GM12874 (cell line): ENCODE data around the gene PFDN6.

Experiments
- TF ChIP-seq, protein P1 (sequence below): IDR thresholded peaks from 2 replicates; pipeline ENCODE4 v1.5.1; 2011; ENCODE audit warnings: low read depth, mild to moderate bottlenecking, control low read depth, low read length, moderate library complexity; ENCODE audit not compliant: insufficient read depth

PFDN6 gene

DNA sequence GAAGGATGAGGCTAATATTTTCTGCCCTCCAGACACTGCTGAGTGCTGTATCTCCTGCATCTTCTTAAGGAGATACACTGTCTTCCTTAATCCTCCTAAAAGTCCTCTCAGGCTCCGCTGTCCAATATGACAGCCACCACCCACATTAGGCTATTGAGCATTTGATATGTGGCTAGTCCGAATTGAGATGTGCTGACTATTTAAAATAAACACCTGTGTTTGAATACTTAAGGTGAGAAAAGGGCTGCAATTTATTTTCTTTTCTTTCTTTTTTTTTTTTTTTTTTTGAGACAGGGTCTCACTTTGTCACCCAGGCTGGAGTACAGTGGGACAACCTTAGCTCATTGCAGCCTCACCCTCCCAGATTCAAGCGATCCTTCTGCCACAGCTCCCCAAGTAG lies 12.5 kb downstream of the PFDN6 start:
- TF ChIP-seq, protein P1, sequence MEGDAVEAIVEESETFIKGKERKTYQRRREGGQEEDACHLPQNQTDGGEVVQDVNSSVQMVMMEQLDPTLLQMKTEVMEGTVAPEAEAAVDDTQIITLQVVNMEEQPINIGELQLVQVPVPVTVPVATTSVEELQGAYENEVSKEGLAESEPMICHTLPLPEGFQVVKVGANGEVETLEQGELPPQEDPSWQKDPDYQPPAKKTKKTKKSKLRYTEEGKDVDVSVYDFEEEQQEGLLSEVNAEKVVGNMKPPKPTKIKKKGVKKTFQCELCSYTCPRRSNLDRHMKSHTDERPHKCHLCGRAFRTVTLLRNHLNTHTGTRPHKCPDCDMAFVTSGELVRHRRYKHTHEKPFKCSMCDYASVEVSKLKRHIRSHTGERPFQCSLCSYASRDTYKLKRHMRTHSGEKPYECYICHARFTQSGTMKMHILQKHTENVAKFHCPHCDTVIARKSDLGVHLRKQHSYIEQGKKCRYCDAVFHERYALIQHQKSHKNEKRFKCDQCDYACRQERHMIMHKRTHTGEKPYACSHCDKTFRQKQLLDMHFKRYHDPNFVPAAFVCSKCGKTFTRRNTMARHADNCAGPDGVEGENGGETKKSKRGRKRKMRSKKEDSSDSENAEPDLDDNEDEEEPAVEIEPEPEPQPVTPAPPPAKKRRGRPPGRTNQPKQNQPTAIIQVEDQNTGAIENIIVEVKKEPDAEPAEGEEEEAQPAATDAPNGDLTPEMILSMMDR: no peak

DNA sequence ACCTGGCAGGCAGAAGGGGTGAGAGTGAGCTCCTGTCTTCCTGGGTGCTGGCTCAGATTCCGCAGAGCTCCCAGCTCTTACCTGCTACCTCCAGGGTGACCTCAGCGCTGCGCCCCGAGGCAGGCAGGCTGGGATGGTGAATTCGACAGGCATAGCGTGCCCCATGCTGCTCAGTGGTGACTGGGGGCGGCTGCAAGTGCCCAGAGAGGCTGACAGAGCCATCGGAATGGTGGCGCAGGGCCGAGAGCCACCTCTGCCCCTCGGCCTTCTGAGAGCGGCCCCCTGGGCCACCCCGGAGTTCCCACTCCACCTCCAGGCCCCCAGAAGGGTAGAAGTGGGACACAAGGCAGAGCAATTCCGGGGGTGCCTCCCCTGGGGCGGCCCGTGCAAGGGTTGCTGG lies 14.8 kb downstream of the PFDN6 start:
- TF ChIP-seq, protein P1: no peak

DNA sequence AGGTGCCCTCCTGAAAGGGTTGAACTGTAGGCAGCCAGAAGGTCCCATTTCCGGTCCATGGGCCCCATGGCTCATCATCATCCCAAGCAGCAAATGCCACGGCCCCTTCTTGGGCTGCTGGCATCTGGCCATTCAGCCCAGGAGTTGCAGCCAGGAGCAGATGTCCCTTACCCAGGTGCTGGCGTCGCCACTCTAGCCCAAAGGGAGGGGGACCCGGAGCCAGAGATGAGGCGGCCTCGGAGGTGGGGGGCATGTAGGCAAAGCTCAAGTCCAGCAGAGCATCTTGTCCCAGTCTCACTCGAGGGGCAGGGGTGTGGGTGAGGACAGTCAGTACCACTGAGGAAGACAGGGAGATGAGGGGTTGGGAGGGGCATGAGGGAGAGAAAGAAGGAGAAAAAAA lies 15.7 kb downstream of the PFDN6 start:
- TF ChIP-seq, protein P1: no peak

DNA sequence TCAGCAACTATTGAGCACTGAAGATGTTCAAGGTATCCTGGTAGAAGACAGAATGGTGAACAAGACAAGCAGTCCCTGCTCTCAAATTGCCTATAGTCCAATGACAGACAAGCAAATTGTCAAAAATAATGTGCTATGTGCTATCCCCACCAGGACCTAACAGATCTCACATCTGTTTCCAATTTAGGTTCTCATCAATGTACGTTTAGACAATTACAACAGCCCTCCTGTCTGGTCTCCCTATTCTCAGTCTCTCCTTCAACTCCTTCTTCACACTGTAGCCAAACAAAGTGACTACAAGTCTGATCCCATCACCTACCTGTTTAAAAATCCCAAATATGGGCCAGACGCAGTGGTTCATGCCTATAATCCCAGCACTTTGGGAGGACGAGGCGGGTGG lies 17.0 kb downstream of the PFDN6 start:
- TF ChIP-seq, protein P1: no peak

DNA sequence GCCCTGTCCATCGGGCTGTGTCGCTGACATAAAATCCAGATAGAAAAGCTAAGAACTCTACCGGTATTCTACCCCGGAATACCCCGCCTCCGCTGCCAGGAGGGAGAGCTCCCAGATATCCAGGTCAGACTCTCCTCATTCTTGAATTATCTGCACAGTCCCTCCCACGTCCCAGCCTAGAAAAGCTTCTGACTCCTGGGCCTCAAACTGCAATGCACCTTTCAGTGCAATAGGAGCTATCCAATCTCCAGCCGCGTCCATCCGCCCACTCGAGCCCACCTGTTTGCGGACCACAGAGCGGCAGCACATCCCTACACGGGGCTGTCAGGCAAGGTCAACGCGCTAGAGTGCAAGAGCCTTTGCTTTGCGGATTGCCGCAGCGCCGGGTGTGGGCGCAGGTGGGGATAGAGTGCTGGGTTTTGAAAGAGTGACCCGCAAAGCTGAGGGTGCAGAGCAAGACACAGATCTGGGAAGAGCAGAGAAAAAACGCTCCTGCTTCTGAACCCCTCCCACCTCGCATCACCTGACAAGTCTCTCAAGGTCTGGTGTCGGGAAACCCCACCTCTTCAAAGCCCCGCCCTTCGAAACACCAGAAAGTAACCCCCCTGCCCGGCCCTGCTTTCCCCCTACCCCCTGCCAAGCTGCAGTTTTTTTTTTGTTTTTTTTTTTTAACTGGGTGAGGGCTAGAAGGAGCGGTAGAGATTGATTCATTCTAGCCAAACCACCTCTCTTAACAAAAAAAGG lies 23.1 kb downstream of the PFDN6 start:
- TF ChIP-seq, protein P1: no peak

DNA sequence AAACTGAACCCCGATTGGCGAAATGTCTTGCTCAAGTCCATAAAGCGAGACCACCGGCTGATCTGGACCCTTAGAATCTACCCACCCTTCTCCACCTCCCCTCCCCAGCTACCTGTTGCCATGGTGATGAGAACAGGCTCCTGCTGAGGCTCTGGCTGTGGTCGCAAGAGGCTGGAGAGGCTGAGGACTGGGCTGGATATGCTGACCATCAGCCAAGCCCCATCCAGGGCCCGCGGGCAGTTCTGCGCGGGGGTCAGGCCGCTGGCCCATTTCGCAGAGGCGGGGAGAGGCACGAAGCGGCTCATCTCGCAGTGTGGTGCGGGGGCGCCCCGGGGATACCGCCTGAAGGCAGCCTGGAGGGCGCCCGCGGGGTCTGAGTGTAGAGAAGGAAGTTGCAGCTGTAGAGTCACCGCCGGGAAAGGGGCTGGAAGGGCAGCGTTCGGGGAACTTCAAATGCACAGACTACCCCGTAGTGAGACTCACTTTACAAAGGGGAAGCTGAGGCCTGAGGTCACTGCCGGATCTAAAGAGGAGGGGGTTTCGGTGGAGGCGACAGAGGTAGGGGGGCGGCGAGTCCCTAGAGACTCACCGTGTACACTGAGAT lies 23.8 kb downstream of the PFDN6 start:
- TF ChIP-seq, protein P1: no peak

DNA sequence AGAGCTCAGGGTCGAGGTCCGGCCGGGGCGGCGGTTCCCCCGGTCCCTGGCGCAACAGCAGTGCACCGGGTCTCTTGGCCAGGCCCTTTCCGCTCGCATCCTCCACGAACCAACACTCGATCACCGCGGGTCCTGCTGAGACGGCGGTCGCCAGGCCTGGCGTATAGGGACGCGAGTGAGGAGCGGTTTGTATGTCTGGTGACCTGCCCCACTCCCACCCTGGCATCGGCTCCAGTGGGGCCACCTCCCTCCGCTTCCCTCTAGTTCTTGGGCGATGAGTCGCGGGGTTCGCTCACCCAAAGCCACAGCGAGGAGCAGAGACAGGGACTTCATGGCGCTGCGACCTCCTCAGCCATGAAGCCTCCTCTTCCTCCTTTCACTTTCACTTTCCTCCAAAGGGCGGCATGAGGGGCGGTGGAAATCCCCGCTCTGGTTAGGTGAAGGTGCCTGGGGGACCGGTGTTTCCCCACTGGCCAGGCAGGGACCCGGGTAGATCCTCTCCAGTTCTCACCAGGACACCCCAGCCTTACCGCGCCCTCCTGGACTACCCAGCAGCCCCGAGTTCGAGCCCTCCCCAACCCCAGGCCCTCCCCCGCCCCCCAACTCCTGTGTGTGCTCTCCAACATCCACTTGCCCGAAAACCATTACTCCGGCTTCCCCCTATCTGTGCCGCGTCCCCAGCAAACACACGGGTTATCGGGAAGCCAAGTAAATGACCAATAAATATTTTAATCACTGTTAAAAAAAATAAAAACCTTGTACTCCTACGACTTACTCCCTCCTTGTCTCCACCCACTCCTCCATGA lies 24.5 kb downstream of the PFDN6 start, which contains the start of gene TAPBP:
Gene TAPBP (minus strand): TSS at position 370 of the 806 bp plus-strand sequence. CDS start 37 bp downstream, at position 333.
- TF ChIP-seq, protein P1: no peak
